Fibroblast of villous mesenchyme (primary cell): ENCODE results near the gene PTGES2. TPM values are rescaled to one million over a fixed set of nuclear protein-coding genes. Genes with fewer than 3 reads are reported as not detected.

Source experiments
- DNase-seq: peaks from one replicate; pipeline ENCODE4 v3.0.0-alpha.2; 2010; ENCODE audit warnings: low read depth
- H3K4me3 ChIP-seq: 2 replicates; pipeline ENCODE4 v1.5.1; 2011; ENCODE audit warnings: low read depth, mild to moderate bottlenecking, low read length
- total RNA-seq: library from RNA; depleted of rRNA; stranded (reverse); fragments of >200 nt; gene quantifications from 2 replicates; pipeline ENCODE4 v1.2.3, GENCODE V29; 2012
- TF ChIP-seq, protein P1 (sequence below): IDR thresholded peaks from 2 replicates; pipeline ENCODE4 v1.5.1; 2012; ENCODE audit warnings: low read depth, mild to moderate bottlenecking, low read length; ENCODE audit not compliant: insufficient read depth

PTGES2 gene
- total RNA-seq, 1 donor = 43.6 TPM

- TF ChIP-seq, protein P1, sequence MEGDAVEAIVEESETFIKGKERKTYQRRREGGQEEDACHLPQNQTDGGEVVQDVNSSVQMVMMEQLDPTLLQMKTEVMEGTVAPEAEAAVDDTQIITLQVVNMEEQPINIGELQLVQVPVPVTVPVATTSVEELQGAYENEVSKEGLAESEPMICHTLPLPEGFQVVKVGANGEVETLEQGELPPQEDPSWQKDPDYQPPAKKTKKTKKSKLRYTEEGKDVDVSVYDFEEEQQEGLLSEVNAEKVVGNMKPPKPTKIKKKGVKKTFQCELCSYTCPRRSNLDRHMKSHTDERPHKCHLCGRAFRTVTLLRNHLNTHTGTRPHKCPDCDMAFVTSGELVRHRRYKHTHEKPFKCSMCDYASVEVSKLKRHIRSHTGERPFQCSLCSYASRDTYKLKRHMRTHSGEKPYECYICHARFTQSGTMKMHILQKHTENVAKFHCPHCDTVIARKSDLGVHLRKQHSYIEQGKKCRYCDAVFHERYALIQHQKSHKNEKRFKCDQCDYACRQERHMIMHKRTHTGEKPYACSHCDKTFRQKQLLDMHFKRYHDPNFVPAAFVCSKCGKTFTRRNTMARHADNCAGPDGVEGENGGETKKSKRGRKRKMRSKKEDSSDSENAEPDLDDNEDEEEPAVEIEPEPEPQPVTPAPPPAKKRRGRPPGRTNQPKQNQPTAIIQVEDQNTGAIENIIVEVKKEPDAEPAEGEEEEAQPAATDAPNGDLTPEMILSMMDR = no peak
- DNase-seq = no peak
- no peak overlapping the region for H3K4me3 ChIP-seq
These were observed 19.1 kb downstream of the PTGES2 start for GRCh38 chr9:128108269-128109049.

GRCh38 chr9:128107468-128108268, 19.9 kb downstream of the PTGES2 start:
- no peak for DNase-seq
- no peak overlapping the region for H3K4me3 ChIP-seq
- TF ChIP-seq, protein P1 = no peak

- TF ChIP-seq, protein P1 = no peak
- no peak for DNase-seq
- no peak overlapping the region for H3K4me3 ChIP-seq
These were observed 20.5 kb downstream of the PTGES2 start for GRCh38 chr9:128106940-128107467.

DNA sequence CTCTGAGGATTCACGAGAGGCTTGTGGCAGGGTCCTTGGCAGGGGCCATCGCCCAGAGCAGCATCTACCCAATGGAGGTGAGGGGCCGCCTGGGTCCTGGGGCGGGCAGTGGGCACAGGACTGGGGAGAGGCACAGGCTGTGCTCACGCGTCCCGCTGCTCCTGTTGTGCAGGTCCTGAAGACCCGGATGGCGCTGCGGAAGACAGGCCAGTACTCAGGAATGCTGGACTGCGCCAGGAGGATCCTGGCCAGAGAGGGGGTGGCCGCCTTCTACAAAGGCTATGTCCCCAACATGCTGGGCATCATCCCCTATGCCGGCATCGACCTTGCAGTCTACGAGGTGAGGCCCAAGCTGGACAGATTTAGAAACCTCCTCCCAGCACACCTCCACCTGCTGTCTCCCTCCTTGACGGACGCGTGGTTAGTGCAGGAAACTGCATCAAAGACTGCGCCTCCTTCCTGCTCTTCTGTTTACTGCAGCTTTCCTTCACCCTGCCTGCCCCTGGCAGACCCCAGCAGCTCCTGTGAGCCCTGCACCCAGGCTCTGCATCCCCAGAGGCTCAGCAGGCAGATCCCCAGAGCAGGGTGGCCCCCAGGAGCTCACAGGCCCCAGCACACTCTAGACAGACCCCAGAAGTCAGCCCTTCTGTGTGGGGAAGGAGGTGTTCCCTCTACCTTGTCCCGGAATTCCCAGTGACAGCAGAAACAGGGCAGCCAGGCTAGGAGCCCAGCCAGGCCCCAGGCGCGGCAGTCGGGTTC, 21.2 kb downstream of the PTGES2 start:
- DNase-seq = no peak
- TF ChIP-seq, protein P1 = no peak
- H3K4me3 ChIP-seq = no peak overlapping the region

DNA sequence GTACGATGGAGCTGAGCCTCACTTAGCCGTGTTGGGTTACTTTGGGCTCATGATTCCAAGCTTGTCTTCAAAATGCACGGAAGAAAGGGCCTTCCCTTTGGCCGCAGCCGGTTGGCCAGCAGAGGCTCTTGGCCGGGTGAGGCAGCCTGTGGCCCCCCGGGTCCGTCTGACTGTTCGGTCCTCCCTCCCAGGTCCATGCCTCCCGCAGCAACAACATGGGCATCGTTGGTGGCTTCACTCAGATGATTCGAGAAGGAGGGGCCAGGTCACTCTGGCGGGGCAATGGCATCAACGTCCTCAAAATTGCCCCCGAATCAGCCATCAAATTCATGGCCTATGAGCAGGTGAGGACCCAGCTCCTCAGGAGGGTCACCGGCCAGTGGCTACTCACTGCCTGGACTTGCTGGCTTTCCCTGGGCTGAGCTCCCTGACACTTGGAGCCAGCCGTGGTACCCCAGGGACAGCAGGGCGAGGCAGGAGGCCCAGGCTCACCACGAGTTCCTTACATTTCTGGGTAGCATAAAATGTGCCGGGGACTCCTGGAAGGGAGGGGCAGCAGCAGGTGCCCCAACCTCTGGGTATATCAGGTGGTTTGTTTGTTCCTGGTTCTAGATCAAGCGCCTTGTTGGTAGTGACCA, 21.9 kb downstream of the PTGES2 start:
- no peak for DNase-seq
- H3K4me3 ChIP-seq = no peak overlapping the region
- TF ChIP-seq, protein P1 = no peak

DNA sequence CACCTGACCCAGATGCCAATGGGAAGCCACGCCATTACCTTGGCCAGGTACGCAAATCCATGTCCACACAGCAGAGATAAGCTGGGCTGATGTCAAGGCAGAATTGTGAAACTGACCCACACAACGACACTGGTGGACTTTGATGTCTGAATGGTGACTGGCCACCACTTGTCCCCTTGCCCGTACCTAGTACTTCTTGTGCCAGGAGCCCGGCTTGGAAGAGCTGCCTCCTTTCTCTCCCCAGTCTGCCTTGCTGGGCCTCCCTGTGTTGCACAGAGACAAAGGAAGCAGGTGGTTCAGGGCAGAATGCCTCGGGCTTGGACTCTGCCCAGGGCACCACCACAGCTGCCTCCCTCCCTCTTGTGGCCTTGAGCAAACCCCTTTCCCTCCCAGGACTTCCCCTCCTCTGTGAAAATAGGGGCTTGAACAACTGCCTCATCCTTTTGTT, 23.3 kb downstream of the PTGES2 start:
- TF ChIP-seq, protein P1 = no peak
- no peak overlapping the region for H3K4me3 ChIP-seq
- no peak for DNase-seq
